GM12878 (cell line): Measurements from ENCODE around the gene ZSWIM5.
"Not testable (repeated sequence)": the region's sequence is repeated elsewhere in the genome, so short reads cannot be mapped to it uniquely, and the experiment has no call there.

Experiments used
- BCL11A ChIP-seq: IDR thresholded peaks from 2 replicates; pipeline ENCODE4 v1.6.1; 2011; ENCODE audit warnings: low read depth, low read length
- EZH2 ChIP-seq: IDR thresholded peaks from 2 replicates; pipeline ENCODE4 v1.6.1; 2012; ENCODE audit warnings: low read depth, mild to moderate bottlenecking, control low read depth, inconsistent platforms, low read length, borderline replicate concordance; ENCODE audit not compliant: control insufficient read depth
- KAT2A ChIP-seq: conservative IDR thresholded peaks from 2 replicates; pipeline ENCODE4 v1.6.1; 2011; ENCODE audit warnings: low read depth, low read length; ENCODE audit not compliant: control insufficient read depth
- RFX5 ChIP-seq: IDR thresholded peaks from 2 replicates; pipeline ENCODE4 v1.6.1; 2011; ENCODE audit warnings: low read depth, low read length, improper control_type of control experiment
- SIN3A ChIP-seq: IDR thresholded peaks from 2 replicates; pipeline ENCODE4 v1.6.1; 2012; ENCODE audit warnings: low read depth, low read length, improper control_type of control experiment
- TARDBP ChIP-seq: IDR thresholded peaks from 2 replicates; pipeline ENCODE4 v1.6.1; 2016; ENCODE audit warnings: borderline replicate concordance
- TCF12 ChIP-seq: IDR thresholded peaks from 2 replicates; pipeline ENCODE4 v1.6.1; 2011; ENCODE audit warnings: low read depth, mild to moderate bottlenecking, low read length
- YBX1 ChIP-seq: fragments of 450-650 bp; IDR thresholded peaks from 2 replicates; pipeline ENCODE4 v1.6.1; 2016; ENCODE audit warnings: antibody characterized with exemption
- TF ChIP-seq, protein P1 (sequence below): IDR thresholded peaks from 2 replicates; pipeline ENCODE4 v1.6.1; 2011; ENCODE audit warnings: borderline replicate concordance, low read depth, mild to moderate bottlenecking, moderate library complexity, mixed read lengths, low read length; ENCODE audit not compliant: insufficient read depth; ENCODE audit errors: extremely low read length

DNA sequence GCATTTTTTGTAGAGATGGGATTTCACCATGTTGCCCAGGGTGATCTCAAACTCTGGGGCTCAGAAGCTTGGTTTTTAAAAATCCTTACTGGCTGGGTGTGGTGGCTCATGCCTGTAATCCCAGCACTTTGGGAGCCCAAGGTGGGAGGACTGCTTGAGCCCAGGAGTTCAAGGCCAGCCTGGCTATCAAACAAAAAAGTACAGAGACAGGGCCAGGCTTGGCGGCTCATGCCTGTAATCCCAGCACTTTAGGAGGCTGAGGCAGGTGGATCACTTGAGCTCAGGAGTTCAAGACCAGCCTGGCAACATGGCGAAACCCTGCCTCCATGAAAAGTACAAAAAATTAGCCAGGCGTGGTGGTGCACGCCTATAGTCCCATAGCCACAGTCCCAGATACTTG is 112.0 kb downstream of the ZSWIM5 start:
- not testable (repeated sequence) for TF ChIP-seq BCL11A, SIN3A, TCF12, KAT2A, EZH2, RFX5, YBX1, TARDBP
- TF ChIP-seq, protein P1, sequence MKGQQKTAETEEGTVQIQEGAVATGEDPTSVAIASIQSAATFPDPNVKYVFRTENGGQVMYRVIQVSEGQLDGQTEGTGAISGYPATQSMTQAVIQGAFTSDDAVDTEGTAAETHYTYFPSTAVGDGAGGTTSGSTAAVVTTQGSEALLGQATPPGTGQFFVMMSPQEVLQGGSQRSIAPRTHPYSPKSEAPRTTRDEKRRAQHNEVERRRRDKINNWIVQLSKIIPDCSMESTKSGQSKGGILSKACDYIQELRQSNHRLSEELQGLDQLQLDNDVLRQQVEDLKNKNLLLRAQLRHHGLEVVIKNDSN = not testable (repeated sequence)
